Measurements from ENCODE around the gene FPR1.
"Not testable (repeated sequence)": the region's sequence is repeated elsewhere in the genome, so short reads cannot be mapped to it uniquely, and the experiment has no call there.

Gene FPR1

GRCh38 chr19:51779703-51780102 lies 28.0 kb upstream of the FPR1 start:
- H3K9me3 ChIP-seq (ENCODE audit: control insufficient read depth in 1 of 2, low read length in 2 of 2), result no peaks in the 10 kb centered on the region
- H3K27me3 ChIP-seq (ENCODE audit: control insufficient read depth in 1 of 2, insufficient read depth in 2 of 2, low read length in 2 of 2), result no peaks in the 10 kb centered on the region
- peaks cover 0 to 2% of the 10 kb centered on the region in 2 donors for H3K4me1 ChIP-seq (ENCODE audit: control insufficient read depth in 1 of 2, insufficient read depth in 2 of 2, low read length in 2 of 2)
- no peak overlapping the region for H3K9ac ChIP-seq (ENCODE audit: low read depth in 1 of 2, low read length in 2 of 2)
- H3K27ac ChIP-seq (ENCODE audit: low read depth, low read length), result no peak overlapping the region
- H3K4me3 ChIP-seq (ENCODE audit: low read depth in 1 of 2, low read length in 2 of 2), result no peak overlapping the region
- no peaks in the 10 kb centered on the region for H3K36me3 ChIP-seq (ENCODE audit: control insufficient read depth in 1 of 2, insufficient read depth in 2 of 2, low read length in 2 of 2)

- Histone ChIP-seq H3K9me3 (ENCODE audit: control insufficient read depth in 1 of 2, low read length in 2 of 2) (no peaks in the 10 kb centered on the region), H3K27ac (ENCODE audit: low read depth, low read length) (no peak overlapping the region), H3K27me3 (ENCODE audit: control insufficient read depth in 1 of 2, insufficient read depth in 2 of 2, low read length in 2 of 2) (no peaks in the 10 kb centered on the region), H3K9ac (ENCODE audit: low read depth in 1 of 2, low read length in 2 of 2) (no peak overlapping the region), H3K36me3 (ENCODE audit: control insufficient read depth in 1 of 2, insufficient read depth in 2 of 2, low read length in 2 of 2) (no peaks in the 10 kb centered on the region), H3K4me1 (ENCODE audit: control insufficient read depth in 1 of 2, insufficient read depth in 2 of 2, low read length in 2 of 2) (peaks cover 0 to 1% of the 10 kb centered on the region in 2 donors), H3K4me3 (ENCODE audit: low read depth in 1 of 2, low read length in 2 of 2) (no peak overlapping the region)
Measured at GRCh38 chr19:51779181-51779580, 27.5 kb upstream of the FPR1 start.

GRCh38 chr19:51777570-51778462 lies 26.1 kb upstream of the FPR1 start:
- H3K4me3 ChIP-seq (ENCODE audit: low read depth in 1 of 2, low read length in 2 of 2), result no peak overlapping the region
- H3K36me3 ChIP-seq (ENCODE audit: control insufficient read depth in 1 of 2, insufficient read depth in 2 of 2, low read length in 2 of 2), result no peaks in the 10 kb centered on the region
- H3K27ac ChIP-seq (ENCODE audit: low read depth, low read length), result no peak overlapping the region
- H3K4me1 ChIP-seq (ENCODE audit: control insufficient read depth in 1 of 2, insufficient read depth in 2 of 2, low read length in 2 of 2), result no peaks in the 10 kb centered on the region
- no peak overlapping the region for H3K9ac ChIP-seq (ENCODE audit: low read depth in 1 of 2, low read length in 2 of 2)
- no peaks in the 10 kb centered on the region for H3K27me3 ChIP-seq (ENCODE audit: control insufficient read depth in 1 of 2, insufficient read depth in 2 of 2, low read length in 2 of 2)
- H3K9me3 ChIP-seq (ENCODE audit: control insufficient read depth in 1 of 2, low read length in 2 of 2), result no peaks in the 10 kb centered on the region

- H3K9ac ChIP-seq (ENCODE audit: low read depth in 1 of 2, low read length in 2 of 2); H3K27ac ChIP-seq (ENCODE audit: low read depth, low read length); H3K36me3 ChIP-seq (ENCODE audit: control insufficient read depth in 1 of 2, insufficient read depth in 2 of 2, low read length in 2 of 2); H3K27me3 ChIP-seq (ENCODE audit: control insufficient read depth in 1 of 2, insufficient read depth in 2 of 2, low read length in 2 of 2); H3K4me1 ChIP-seq (ENCODE audit: control insufficient read depth in 1 of 2, insufficient read depth in 2 of 2, low read length in 2 of 2); H3K4me3 ChIP-seq (ENCODE audit: low read depth in 1 of 2, low read length in 2 of 2); H3K9me3 ChIP-seq (ENCODE audit: control insufficient read depth in 1 of 2, low read length in 2 of 2): not testable (repeated sequence)
Measured at GRCh38 chr19:51776561-51776960, 24.9 kb upstream of the FPR1 start.

GRCh38 chr19:51772977-51773376 lies 21.3 kb upstream of the FPR1 start:
- Histone ChIP-seq H3K4me1 (ENCODE audit: control insufficient read depth in 1 of 2, insufficient read depth in 2 of 2, low read length in 2 of 2) (no peaks in the 10 kb centered on the region), H3K9ac (ENCODE audit: low read depth in 1 of 2, low read length in 2 of 2) (no peak overlapping the region), H3K27ac (ENCODE audit: low read depth, low read length) (no peak overlapping the region), H3K36me3 (ENCODE audit: control insufficient read depth in 1 of 2, insufficient read depth in 2 of 2, low read length in 2 of 2) (no peaks in the 10 kb centered on the region), H3K9me3 (ENCODE audit: control insufficient read depth in 1 of 2, low read length in 2 of 2) (no peaks in the 10 kb centered on the region), H3K27me3 (ENCODE audit: control insufficient read depth in 1 of 2, insufficient read depth in 2 of 2, low read length in 2 of 2) (no peaks in the 10 kb centered on the region), H3K4me3 (ENCODE audit: low read depth in 1 of 2, low read length in 2 of 2) (no peak overlapping the region)

GRCh38 chr19:51771376-51772130 lies 19.9 kb upstream of the FPR1 start:
- Histone ChIP-seq H3K36me3 (ENCODE audit: control insufficient read depth in 1 of 2, insufficient read depth in 2 of 2, low read length in 2 of 2) (no peaks in the 10 kb centered on the region), H3K27ac (ENCODE audit: low read depth, low read length) (no peak overlapping the region), H3K4me3 (ENCODE audit: low read depth in 1 of 2, low read length in 2 of 2) (no peak overlapping the region), H3K4me1 (ENCODE audit: control insufficient read depth in 1 of 2, insufficient read depth in 2 of 2, low read length in 2 of 2) (no peaks in the 10 kb centered on the region), H3K9ac (ENCODE audit: low read depth in 1 of 2, low read length in 2 of 2) (no peak overlapping the region), H3K9me3 (ENCODE audit: control insufficient read depth in 1 of 2, low read length in 2 of 2) (no peaks in the 10 kb centered on the region), H3K27me3 (ENCODE audit: control insufficient read depth in 1 of 2, insufficient read depth in 2 of 2, low read length in 2 of 2) (no peaks in the 10 kb centered on the region)

GRCh38 chr19:51766461-51766860 lies 14.8 kb upstream of the FPR1 start:
- H3K9me3 ChIP-seq (ENCODE audit: control insufficient read depth in 1 of 2, low read length in 2 of 2), result peaks cover 0 to 2% of the 10 kb centered on the region in 2 donors

GRCh38 chr19:51765086-51765485 lies 13.4 kb upstream of the FPR1 start:
- no peaks in the 10 kb centered on the region for H3K27me3 ChIP-seq (ENCODE audit: control insufficient read depth in 1 of 2, insufficient read depth in 2 of 2, low read length in 2 of 2)
- no peaks in the 10 kb centered on the region for H3K36me3 ChIP-seq (ENCODE audit: control insufficient read depth in 1 of 2, insufficient read depth in 2 of 2, low read length in 2 of 2)
- no peak overlapping the region for H3K4me3 ChIP-seq (ENCODE audit: low read depth in 1 of 2, low read length in 2 of 2)
- no peak overlapping the region for H3K9ac ChIP-seq (ENCODE audit: low read depth in 1 of 2, low read length in 2 of 2)
- no peak overlapping the region for H3K27ac ChIP-seq (ENCODE audit: low read depth, low read length)
- H3K4me1 ChIP-seq (ENCODE audit: control insufficient read depth in 1 of 2, insufficient read depth in 2 of 2, low read length in 2 of 2), result no peaks in the 10 kb centered on the region
- peaks cover 0 to 2% of the 10 kb centered on the region in 2 donors for H3K9me3 ChIP-seq (ENCODE audit: control insufficient read depth in 1 of 2, low read length in 2 of 2)

More at GRCh38 chr19:51766461-51766860, 14.8 kb upstream of the FPR1 start:
- Histone ChIP-seq H3K4me3 (ENCODE audit: low read depth in 1 of 2, low read length in 2 of 2) (no peak overlapping the region), H3K27ac (ENCODE audit: low read depth, low read length) (no peak overlapping the region), H3K36me3 (ENCODE audit: control insufficient read depth in 1 of 2, insufficient read depth in 2 of 2, low read length in 2 of 2) (no peaks in the 10 kb centered on the region), H3K27me3 (ENCODE audit: control insufficient read depth in 1 of 2, insufficient read depth in 2 of 2, low read length in 2 of 2) (no peaks in the 10 kb centered on the region), H3K4me1 (ENCODE audit: control insufficient read depth in 1 of 2, insufficient read depth in 2 of 2, low read length in 2 of 2) (no peaks in the 10 kb centered on the region), H3K9ac (ENCODE audit: low read depth in 1 of 2, low read length in 2 of 2) (no peak overlapping the region)

- no peaks in the 10 kb centered on the region for H3K4me1 ChIP-seq (ENCODE audit: control insufficient read depth in 1 of 2, insufficient read depth in 2 of 2, low read length in 2 of 2)
- no peak overlapping the region for H3K9ac ChIP-seq (ENCODE audit: low read depth in 1 of 2, low read length in 2 of 2)
- H3K36me3 ChIP-seq (ENCODE audit: control insufficient read depth in 1 of 2, insufficient read depth in 2 of 2, low read length in 2 of 2), result no peaks in the 10 kb centered on the region
- no peak overlapping the region for H3K4me3 ChIP-seq (ENCODE audit: low read depth in 1 of 2, low read length in 2 of 2)
- H3K27me3 ChIP-seq (ENCODE audit: control insufficient read depth in 1 of 2, insufficient read depth in 2 of 2, low read length in 2 of 2), result no peaks in the 10 kb centered on the region
- peaks cover 0 to 2% of the 10 kb centered on the region in 2 donors for H3K9me3 ChIP-seq (ENCODE audit: control insufficient read depth in 1 of 2, low read length in 2 of 2)
- H3K27ac ChIP-seq (ENCODE audit: low read depth, low read length), result no peak overlapping the region
Measured at GRCh38 chr19:51761696-51762095, 10.0 kb upstream of the FPR1 start.

- Histone ChIP-seq H3K4me3 (ENCODE audit: low read depth in 1 of 2, low read length in 2 of 2) (no peak within 1 kb of the TSS), H3K36me3 (ENCODE audit: control insufficient read depth in 1 of 2, insufficient read depth in 2 of 2, low read length in 2 of 2) (no peaks in the 10 kb centered on the region), H3K9ac (ENCODE audit: low read depth in 1 of 2, low read length in 2 of 2) (no peak within 1 kb of the TSS), H3K27ac (ENCODE audit: low read depth, low read length) (no peak within 1 kb of the TSS), H3K27me3 (ENCODE audit: control insufficient read depth in 1 of 2, insufficient read depth in 2 of 2, low read length in 2 of 2) (no peaks in the 10 kb centered on the region), H3K9me3 (ENCODE audit: control insufficient read depth in 1 of 2, low read length in 2 of 2) (peaks cover 0 to 2% of the 10 kb centered on the region in 2 donors), H3K4me1 (ENCODE audit: control insufficient read depth in 1 of 2, insufficient read depth in 2 of 2, low read length in 2 of 2) (no peaks in the 10 kb centered on the region)
Measured at GRCh38 chr19:51760697-51761356, 9.1 kb upstream of the FPR1 start, which contains the start of gene FPR2. Gene FPR2, plus strand, starts transcription at chr19:51761180. Its CDS starts 7,479 bp downstream, at chr19:51768659.

Measured in duodenal mucosa (tissue), 2 donors.